ENCODE data around the gene THEMIS2.
"Not testable (repeated sequence)": the region's sequence is repeated elsewhere in the genome, so short reads cannot be mapped to it uniquely, and the experiment has no call there.

THEMIS2 gene

DNA sequence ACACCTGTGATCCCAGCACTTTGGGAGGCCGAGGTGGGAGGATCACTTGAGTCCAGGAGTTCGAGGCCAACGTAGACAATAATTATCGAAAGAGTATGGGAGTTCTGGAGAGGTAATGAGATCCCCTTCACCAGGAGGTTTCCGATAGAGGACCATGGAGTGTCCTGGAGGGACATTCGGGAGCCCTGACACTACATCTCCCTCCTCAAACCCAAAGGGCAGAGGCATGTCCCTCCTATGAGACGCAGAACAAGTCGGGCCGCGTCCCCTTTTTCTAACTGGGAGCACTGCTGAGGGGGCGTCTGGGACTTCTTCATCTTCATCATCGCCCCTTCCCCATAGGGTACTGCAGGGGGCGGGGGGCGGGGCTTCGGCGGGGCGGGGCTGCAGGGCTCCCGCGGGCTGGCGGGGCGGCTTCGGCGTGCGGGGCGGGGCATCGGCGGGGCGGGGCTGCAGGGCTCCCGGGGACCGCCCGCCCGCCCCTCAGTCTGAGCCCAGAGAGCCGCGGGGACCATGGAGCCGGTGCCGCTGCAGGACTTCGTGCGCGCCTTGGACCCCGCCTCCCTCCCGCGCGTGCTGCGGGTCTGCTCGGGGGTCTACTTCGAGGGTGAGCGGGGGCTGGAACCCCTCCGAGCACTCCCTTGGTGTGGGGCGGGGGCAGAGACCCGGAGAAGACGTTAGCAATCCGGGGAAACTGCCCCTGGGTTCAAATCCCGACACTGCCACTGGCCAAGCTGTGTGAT lies at the start of gene THEMIS2:
Gene THEMIS2, plus strand, starts transcription at position 486 of the 743 bp plus-strand sequence. Its CDS starts 28 bp downstream, at position 514.
- DNase-seq (ENCODE audit: insufficient read length, low spot score) (no peak), FAIRE-seq (peak; percentile 23)

- no peak for FAIRE-seq
- DNase-seq (ENCODE audit: insufficient read length, low spot score): no peak
Observed at GRCh38 chr1:27823784-27824183, 48.6 kb upstream of the THEMIS2 start.

- FAIRE-seq (no peak), DNase-seq (ENCODE audit: insufficient read length, low spot score) (no peak)
Observed at GRCh38 chr1:27824411-27824810, 47.9 kb upstream of the THEMIS2 start.

DNA sequence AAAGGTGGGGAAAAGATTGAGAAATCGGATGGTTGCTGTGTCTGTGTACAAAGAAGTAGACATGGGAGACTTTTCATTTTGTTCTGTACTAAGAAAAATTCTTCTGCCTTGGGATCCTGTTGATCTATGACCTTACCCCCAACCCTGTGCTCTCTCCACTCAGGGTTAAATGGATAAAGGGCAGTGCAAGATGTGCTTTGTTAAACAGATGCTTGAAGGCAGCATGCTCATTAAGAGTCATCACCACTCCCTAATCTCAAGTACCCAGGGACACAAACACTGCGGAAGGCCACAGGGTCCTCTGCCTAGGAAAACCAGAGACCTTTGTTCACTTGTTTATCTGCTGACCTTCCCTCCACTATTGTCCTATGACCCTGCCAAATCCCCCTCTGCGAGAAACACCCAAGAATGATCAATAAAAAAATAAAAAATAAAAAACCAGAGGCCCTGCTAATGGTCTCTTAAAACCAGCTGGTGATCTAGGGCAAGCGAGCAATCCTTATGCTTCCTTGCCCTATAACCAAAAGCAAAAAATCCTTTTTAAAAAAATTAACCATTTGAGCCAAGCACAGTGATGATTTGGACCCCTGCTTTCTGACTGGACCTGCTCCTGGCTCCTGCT lies 42.9 kb upstream of the THEMIS2 start:
- not testable (repeated sequence) for FAIRE-seq; DNase-seq (ENCODE audit: insufficient read length, low spot score)

- DNase-seq (ENCODE audit: insufficient read length, low spot score) (peak; percentile 80), FAIRE-seq (peak; percentile 89)
Observed at GRCh38 chr1:27830621-27831440, 41.5 kb upstream of the THEMIS2 start, which contains the start of gene PPP1R8. TSS of gene PPP1R8 (plus strand) at chr1:27830782. CDS start at chr1:27830836, 54 bp downstream.

GRCh38 chr1:27831568-27832410 lies 40.6 kb upstream of the THEMIS2 start:
- DNase-seq (ENCODE audit: insufficient read length, low spot score) (no peak), FAIRE-seq (peak; percentile 47)

DNA sequence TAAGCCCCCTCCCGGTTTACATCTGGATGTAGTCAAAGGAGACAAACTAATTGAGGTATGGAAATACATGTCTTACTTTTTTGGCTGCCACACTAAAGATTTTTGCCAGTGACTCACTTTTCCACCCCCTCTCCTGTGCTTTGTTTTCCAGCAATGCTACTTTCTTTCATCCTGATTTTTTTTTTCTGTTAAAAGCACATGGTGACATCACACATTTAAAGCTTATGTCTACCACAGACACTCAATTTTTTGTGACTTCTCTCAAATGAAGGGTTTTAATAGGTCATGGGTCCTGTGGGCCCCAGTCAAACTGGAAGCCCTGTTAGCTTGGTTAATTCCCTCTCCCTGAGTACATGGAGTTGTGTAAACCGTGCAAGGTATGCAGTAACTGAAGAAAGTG lies 39.6 kb upstream of the THEMIS2 start:
- no peak for FAIRE-seq
- no peak for DNase-seq (ENCODE audit: insufficient read length, low spot score)

- DNase-seq (ENCODE audit: insufficient read length, low spot score) (no peak), FAIRE-seq (no peak)
Observed at GRCh38 chr1:27833470-27833869, 38.9 kb upstream of the THEMIS2 start.

GRCh38 chr1:27835046-27835445 lies 37.3 kb upstream of the THEMIS2 start:
- DNase-seq (ENCODE audit: insufficient read length, low spot score): no peak

DNA sequence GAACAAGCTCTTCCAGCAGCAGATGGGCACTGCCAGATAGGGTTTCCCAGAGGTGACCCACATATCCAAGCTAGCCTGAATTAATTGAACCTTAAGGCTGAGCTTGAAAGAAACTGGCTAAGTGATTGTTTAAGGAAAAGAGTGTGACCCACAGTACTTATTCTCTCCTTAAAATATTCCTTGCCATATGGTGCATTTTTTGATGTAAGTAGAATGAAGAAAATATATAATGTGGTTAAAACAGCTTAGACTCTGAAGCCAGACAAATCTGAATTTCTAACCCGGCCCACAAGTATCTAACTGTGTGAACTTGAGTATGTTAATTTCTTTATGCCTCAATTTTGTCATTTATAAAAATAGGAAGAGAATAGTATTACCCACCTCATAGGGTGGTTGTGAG lies 36.8 kb upstream of the THEMIS2 start:
- no peak for DNase-seq (ENCODE audit: insufficient read length, low spot score)
- FAIRE-seq: no peak

More at GRCh38 chr1:27835046-27835445, 37.3 kb upstream of the THEMIS2 start:
- no peak for FAIRE-seq

GRCh38 chr1:27849951-27850350 lies 22.4 kb upstream of the THEMIS2 start:
- no peak for FAIRE-seq

GRCh38 chr1:27855085-27855484 lies 17.3 kb upstream of the THEMIS2 start:
- DNase-seq (ENCODE audit: insufficient read length, low spot score) (no peak), FAIRE-seq (no peak)

More at GRCh38 chr1:27849951-27850350, 22.4 kb upstream of the THEMIS2 start:
- no peak for DNase-seq (ENCODE audit: insufficient read length, low spot score)

GRCh38 chr1:27856561-27857343 lies 15.6 kb upstream of the THEMIS2 start:
- DNase-seq (ENCODE audit: insufficient read length, low spot score) (no peak), FAIRE-seq (no peak)

DNA sequence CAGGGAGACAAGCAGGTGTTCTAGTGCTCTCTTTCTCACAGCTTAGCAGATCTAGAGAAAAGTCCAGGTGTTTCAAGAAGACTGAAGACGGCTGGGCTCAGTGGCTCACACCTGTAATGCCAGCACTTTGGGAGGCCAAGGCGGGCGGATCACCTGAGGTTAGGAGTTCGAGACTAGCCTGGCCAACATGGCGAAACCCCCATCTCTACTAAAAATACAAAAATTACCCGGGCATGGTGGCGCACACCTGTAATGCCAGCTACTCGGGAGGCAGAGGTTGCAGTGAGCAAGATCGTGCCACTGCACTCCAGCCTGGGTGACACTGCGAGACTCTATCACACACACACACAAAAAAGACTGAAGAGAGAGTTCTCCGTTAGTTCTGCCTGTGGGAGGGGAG lies 14.8 kb upstream of the THEMIS2 start:
- FAIRE-seq; DNase-seq (ENCODE audit: insufficient read length, low spot score): not testable (repeated sequence)

DNA sequence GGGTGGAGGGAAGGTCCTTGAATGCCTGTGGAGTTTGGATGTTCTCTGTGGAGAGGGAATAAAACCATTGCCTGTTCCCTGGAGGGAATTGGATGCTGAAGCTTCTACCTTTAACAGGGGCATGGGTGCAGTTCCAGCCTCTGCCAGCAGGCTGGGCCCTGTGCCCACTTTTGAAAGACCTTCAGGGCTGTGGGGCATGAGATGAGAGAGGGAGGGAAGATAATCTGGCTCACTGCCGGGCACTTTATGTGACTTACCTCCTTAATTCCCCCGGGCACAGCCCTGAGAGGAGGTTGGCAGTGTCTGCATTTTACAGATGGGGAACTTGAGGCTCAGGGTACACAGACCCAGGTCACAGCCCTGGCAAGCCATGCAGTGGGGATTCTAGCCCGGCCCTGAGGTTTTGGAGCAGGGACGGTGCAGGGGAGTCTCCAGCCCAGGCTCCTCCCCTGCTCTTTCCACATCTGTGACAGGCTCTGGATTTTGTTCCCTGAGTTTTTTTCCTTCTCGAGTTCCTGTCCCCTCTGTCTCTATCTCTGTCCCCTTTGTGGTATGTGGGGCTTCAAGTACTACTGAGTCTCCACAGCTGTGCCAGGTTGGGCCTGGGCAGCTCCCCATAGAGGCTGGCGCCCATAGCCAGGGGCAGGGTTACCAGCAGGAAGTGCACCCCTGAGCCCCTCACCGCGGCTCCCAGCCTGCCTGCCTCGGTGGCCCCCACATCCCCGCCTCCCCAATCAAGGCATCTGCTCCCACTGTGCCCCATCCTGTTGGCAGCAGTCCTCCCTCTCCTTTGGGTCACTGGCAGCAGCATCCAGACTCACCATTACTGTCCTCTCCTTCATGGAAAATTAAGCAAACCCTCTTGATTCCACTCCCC lies 14.0 kb upstream of the THEMIS2 start:
- FAIRE-seq: peak; percentile 84
- DNase-seq (ENCODE audit: insufficient read length, low spot score): peak; percentile 86

GRCh38 chr1:27858949-27859576 lies 13.3 kb upstream of the THEMIS2 start:
- DNase-seq (ENCODE audit: insufficient read length, low spot score) (no peak), FAIRE-seq (no peak)

DNA sequence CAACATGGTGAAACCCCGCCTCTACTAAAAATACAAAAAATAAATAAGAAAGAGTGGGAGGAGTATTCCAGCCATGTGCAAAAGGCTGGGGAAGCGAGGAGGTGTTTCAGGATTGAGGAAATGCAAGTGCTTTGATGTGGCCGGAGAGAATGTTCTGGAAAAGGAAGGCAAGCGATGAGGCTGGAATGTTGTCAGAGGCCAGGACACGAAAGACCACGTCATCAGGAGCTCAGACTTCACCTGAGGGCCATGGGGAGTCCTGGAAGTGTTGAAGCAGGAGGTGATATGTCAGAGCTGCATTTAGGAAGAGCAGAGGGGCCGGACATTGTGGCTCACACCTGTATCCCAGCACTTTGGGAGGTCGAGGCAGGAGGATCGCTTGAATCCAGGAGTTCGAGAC lies 10.9 kb upstream of the THEMIS2 start:
- FAIRE-seq (no peak), DNase-seq (ENCODE audit: insufficient read length, low spot score) (no peak)

GRCh38 chr1:27862004-27862403 lies 10.3 kb upstream of the THEMIS2 start:
- FAIRE-seq: no peak

More at GRCh38 chr1:27862004-27862403, 10.3 kb upstream of the THEMIS2 start:
- DNase-seq (ENCODE audit: insufficient read length, low spot score): no peak
